HepG2 (cell line): Measurements from ENCODE around the gene PC.

Experiments used
- ATRX ChIP-seq: sonication (generic); formaldehyde crosslinking; IDR thresholded peaks from 2 replicates; pipeline ENCODE4 v1.4.0; 2020; ENCODE audit warnings: missing genetic modification reagents, borderline replicate concordance
- FOXK1 ChIP-seq: sonication (generic); formaldehyde crosslinking; IDR thresholded peaks from 2 replicates; pipeline ENCODE4 v1.4.0; 2020; ENCODE audit warnings: low read depth, missing genetic modification reagents, borderline replicate concordance
- POLR2AphosphoS5 ChIP-seq: IDR thresholded peaks from 2 replicates; pipeline ENCODE4 v1.6.1; 2012; ENCODE audit warnings: low read depth, low read length
- ZFP62 ChIP-seq: sonication (generic); formaldehyde crosslinking; IDR thresholded peaks from 2 replicates; pipeline ENCODE4 v1.4.0; 2020; ENCODE audit warnings: missing genetic modification reagents

GRCh38 chr11:66881927-66882452, 76.2 kb downstream of the PC start:
- TF ChIP-seq FOXK1 (CRISPR knock-in tag) = no peak
- TF ChIP-seq POLR2AphosphoS5 = no peak
- TF ChIP-seq ATRX (CRISPR knock-in tag) = no peak
- no peak for TF ChIP-seq ZFP62
